ENCODE results near the gene PINK1. TPM values are rescaled to one million over a fixed set of nuclear protein-coding genes. Genes with fewer than 3 reads are reported as not detected.

Gene PINK1
- total RNA-seq, 1 donor from 2014 or later, result 62.5 TPM

GRCh38 chr1:20640183-20640597 is 6.9 kb downstream of the PINK1 start:
- Histone ChIP-seq H3K9me3 (no peaks in the 10 kb centered on the region), H3K36me3 (peaks cover 81% of the 10 kb centered on the region), H3K27me3 (no peaks in the 10 kb centered on the region), H3K4me3 (no peak overlapping the region), H3K27ac (no peak overlapping the region), H3K4me1 (peaks cover 2% of the 10 kb centered on the region)
- TF ChIP-seq, protein P1, sequence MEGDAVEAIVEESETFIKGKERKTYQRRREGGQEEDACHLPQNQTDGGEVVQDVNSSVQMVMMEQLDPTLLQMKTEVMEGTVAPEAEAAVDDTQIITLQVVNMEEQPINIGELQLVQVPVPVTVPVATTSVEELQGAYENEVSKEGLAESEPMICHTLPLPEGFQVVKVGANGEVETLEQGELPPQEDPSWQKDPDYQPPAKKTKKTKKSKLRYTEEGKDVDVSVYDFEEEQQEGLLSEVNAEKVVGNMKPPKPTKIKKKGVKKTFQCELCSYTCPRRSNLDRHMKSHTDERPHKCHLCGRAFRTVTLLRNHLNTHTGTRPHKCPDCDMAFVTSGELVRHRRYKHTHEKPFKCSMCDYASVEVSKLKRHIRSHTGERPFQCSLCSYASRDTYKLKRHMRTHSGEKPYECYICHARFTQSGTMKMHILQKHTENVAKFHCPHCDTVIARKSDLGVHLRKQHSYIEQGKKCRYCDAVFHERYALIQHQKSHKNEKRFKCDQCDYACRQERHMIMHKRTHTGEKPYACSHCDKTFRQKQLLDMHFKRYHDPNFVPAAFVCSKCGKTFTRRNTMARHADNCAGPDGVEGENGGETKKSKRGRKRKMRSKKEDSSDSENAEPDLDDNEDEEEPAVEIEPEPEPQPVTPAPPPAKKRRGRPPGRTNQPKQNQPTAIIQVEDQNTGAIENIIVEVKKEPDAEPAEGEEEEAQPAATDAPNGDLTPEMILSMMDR (IDR thresholded peaks at IDR 0.05), result peak; percentile 77
- intact Hi-C loops (cut with DNase I), result loop anchor here (5.0 kb wide), 1 partner anchor 118 kb away; no protein-coding TSS in a partner anchor
- DNase-seq (no peak), ATAC-seq (peak; percentile 74)

DNA sequence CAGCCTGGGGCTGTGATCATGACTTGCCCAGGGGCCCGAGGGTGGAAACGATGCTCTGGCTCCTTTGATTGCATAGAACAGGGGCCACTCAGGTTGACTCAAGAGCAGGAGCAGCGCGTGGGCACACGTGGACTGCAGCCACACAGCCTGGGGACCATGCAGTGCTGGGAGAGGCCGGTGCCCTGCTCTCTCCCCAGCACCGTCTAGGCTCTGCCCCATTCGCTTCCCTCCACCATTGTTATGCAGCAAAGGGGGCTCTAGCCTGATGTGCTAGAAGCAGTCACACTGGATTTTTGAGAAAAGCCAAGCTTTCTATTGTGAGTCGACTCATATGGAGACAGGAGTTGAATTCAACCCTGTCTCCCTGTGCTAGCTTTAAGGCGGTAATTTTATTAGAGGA is 8.7 kb downstream of the PINK1 start:
- no peak overlapping the region for H3K27ac ChIP-seq
- intact Hi-C loops (cut with DNase I), result loop anchor here (5.0 kb wide), 1 partner anchor 120 kb away; no protein-coding TSS in a partner anchor
- no peaks in the 10 kb centered on the region for H3K4me1 ChIP-seq
- TF ChIP-seq, protein P1 (IDR thresholded peaks at IDR 0.05), result no peak
- ATAC-seq (no peak), DNase-seq (no peak)
- no peaks in the 10 kb centered on the region for H3K27me3 ChIP-seq
- no peak overlapping the region for H3K4me3 ChIP-seq
- peaks cover 90% of the 10 kb centered on the region for H3K36me3 ChIP-seq
- no peaks in the 10 kb centered on the region for H3K9me3 ChIP-seq

GRCh38 chr1:20643080-20643479 is 9.8 kb downstream of the PINK1 start:
- TF ChIP-seq, protein P1 (IDR thresholded peaks at IDR 0.05), result no peak
- Histone ChIP-seq H3K27me3 (no peaks in the 10 kb centered on the region), H3K36me3 (peaks cover 89% of the 10 kb centered on the region), H3K4me1 (no peaks in the 10 kb centered on the region), H3K4me3 (no peak overlapping the region), H3K27ac (no peak overlapping the region), H3K9me3 (no peaks in the 10 kb centered on the region)
- intact Hi-C loops (cut with DNase I), result loop anchor here (5.0 kb wide), 1 partner anchor 121 kb away; no protein-coding TSS in a partner anchor
- DNase-seq, result no peak
- ATAC-seq, result peak; percentile 7

DNA sequence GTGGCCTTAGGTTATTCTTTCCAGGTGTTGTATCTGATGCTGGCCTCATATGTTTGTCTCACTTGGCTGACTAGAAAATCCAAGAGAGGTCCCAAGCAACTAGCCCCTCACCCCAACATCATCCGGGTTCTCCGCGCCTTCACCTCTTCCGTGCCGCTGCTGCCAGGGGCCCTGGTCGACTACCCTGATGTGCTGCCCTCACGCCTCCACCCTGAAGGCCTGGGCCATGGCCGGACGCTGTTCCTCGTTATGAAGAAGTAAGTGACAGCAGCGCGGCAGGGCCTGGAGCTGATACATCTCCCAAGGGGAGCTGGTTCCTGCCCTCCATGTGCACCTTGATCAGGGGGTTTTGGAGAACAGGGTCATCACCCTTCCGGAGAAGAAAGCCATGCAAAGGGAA is 11.2 kb downstream of the PINK1 start:
- TF ChIP-seq, protein P1 (IDR thresholded peaks at IDR 0.05), result no peak
- DNase-seq, result no peak
- ATAC-seq, result no peak
- intact Hi-C loops (cut with DNase I), result loop anchor here (5.0 kb wide), 1 partner anchor 122 kb away; no protein-coding TSS in a partner anchor
- H3K4me1 ChIP-seq, result no peaks in the 10 kb centered on the region
- H3K27me3 ChIP-seq, result no peaks in the 10 kb centered on the region
- no peak overlapping the region for H3K27ac ChIP-seq
- H3K4me3 ChIP-seq, result no peak overlapping the region
- H3K9me3 ChIP-seq, result no peaks in the 10 kb centered on the region
- H3K36me3 ChIP-seq, result peaks cover 89% of the 10 kb centered on the region

DNA sequence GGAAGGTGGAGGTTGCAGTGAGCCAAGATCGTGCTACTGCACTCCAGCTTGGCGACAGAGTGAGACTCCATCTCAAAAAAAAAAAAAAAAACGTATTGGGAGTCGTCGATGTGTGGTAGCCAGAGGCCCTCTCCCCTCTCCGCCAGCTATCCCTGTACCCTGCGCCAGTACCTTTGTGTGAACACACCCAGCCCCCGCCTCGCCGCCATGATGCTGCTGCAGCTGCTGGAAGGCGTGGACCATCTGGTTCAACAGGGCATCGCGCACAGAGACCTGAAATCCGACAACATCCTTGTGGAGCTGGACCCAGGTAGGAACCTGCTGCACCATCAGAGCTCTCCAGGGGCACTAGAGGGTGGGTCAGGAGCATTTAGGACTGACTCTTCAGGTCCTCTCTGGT is 12.2 kb downstream of the PINK1 start:
- TF ChIP-seq, protein P1 (IDR thresholded peaks at IDR 0.05), result no peak
- intact Hi-C loops (cut with DNase I), result no loop called here
- no peaks in the 10 kb centered on the region for H3K9me3 ChIP-seq
- peaks cover 92% of the 10 kb centered on the region for H3K36me3 ChIP-seq
- no peaks in the 10 kb centered on the region for H3K4me1 ChIP-seq
- DNase-seq, result no peak
- no peak overlapping the region for H3K27ac ChIP-seq
- no peak overlapping the region for H3K4me3 ChIP-seq
- no peak for ATAC-seq
- H3K27me3 ChIP-seq, result no peaks in the 10 kb centered on the region

DNA sequence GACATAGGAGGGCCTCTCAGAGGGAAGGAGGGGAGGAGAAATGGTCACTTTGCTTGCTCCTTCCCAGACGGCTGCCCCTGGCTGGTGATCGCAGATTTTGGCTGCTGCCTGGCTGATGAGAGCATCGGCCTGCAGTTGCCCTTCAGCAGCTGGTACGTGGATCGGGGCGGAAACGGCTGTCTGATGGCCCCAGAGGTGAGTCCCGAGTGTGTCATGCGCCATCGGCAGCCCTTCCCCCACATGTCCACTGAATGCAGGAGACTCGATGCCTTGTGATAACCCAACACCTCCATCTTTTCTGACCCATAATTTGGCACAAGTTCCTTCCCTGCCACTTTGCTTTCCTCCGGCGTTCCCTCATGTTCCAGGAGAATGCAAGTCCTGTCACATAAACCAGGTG is 15.2 kb downstream of the PINK1 start:
- DNase-seq (no peak), ATAC-seq (no peak)
- Histone ChIP-seq H3K27ac (no peak overlapping the region), H3K27me3 (no peaks in the 10 kb centered on the region), H3K4me3 (no peak overlapping the region), H3K4me1 (no peaks in the 10 kb centered on the region), H3K9me3 (no peaks in the 10 kb centered on the region), H3K36me3 (peaks cover 95% of the 10 kb centered on the region)
- TF ChIP-seq, protein P1 (IDR thresholded peaks at IDR 0.05), result no peak
- intact Hi-C loops (cut with DNase I), result no loop called here
